Keratinocyte (primary cell): ENCODE measurements around the gene AKIRIN1.

Source experiments
- CTCF ChIP-seq, 3 experiments: IDR thresholded peaks in 1 of 3; conservative IDR thresholded peaks in 1 of 3; optimal IDR thresholded peaks in 1 of 3; 2 replicates in 2 of 3; 3 replicates in 1 of 3; pipeline versions ENCODE3 to v1.5.1; 2011; ENCODE audit warnings: low read length in 3 of 3, mild to moderate bottlenecking in 3 of 3, moderate library complexity in 2 of 3, control low read depth in 1 of 3, inconsistent platforms in 1 of 3; ENCODE audit not compliant: insufficient read depth in 2 of 3; ENCODE audit errors: extremely low read depth in 1 of 3
- EZH2 ChIP-seq: IDR thresholded peaks from one replicate; pipeline ENCODE4 v1.6.1; 2012; ENCODE audit warnings: inconsistent platforms, mild to moderate bottlenecking, low read length, moderate library complexity

GRCh38 chr1:39026866-39027507 is 35.9 kb downstream of the AKIRIN1 start:
- no peak for TF ChIP-seq CTCF (optimal IDR thresholded peaks at IDR 0.05 in 1 of 3, IDR thresholded peaks at IDR 0.05 in 1 of 3, conservative IDR thresholded peaks at IDR 0.05 in 1 of 3; ENCODE audit: extremely low read depth in 1 of 3, insufficient read depth in 2 of 3, low read length in 3 of 3)
- TF ChIP-seq EZH2, result no peak
